Lower lobe of right lung (tissue), 2 donors: ENCODE measurements around the gene FRMPD2. TPM values are rescaled to one million over a fixed set of nuclear protein-coding genes. Genes with fewer than 3 reads are reported as not detected.

Source experiments
- ATAC-seq, 2 donors: fragments of 200-7000 bp; cut with Tn5 transposase; one replicate each; pipeline ENCODE4 v1.9.1; 2020 to 2022; ENCODE audit warnings: mild to moderate bottlenecking in 2 of 2, moderate library complexity in 2 of 2
- DNase-seq: peaks from one replicate; pipeline ENCODE4 v3.0.0-alpha.2; 2020
- H3K27ac ChIP-seq: fragments of 200-600 bp; one replicate; pipeline ENCODE4 v1.8.0; 2022
- H3K27me3 ChIP-seq: fragments of 200-600 bp; one replicate; pipeline ENCODE4 v1.8.0; 2022; ENCODE audit warnings: low read depth
- H3K36me3 ChIP-seq: fragments of 200-600 bp; one replicate; pipeline ENCODE4 v1.8.0; 2022; ENCODE audit warnings: mild to moderate bottlenecking
- H3K4me1 ChIP-seq: fragments of 200-600 bp; one replicate; pipeline ENCODE4 v1.8.0; 2022
- H3K4me3 ChIP-seq: fragments of 200-600 bp; one replicate; pipeline ENCODE4 v1.8.0; 2022; ENCODE audit warnings: mild to moderate bottlenecking
- H3K9me3 ChIP-seq: fragments of 200-600 bp; one replicate; pipeline ENCODE4 v1.8.0; 2022
- intact Hi-C: fragments of 100-400 bp; cut with DNase I; formaldehyde crosslinking; loops from one replicate; pipeline ENCODE4 v1.11.0; 2022
- total RNA-seq: library from RNA; stranded (reverse); fragmentation: NEBNext Ultra II Directional; extraction: Animal tissue kit (Norgen Biotek cat#: 25700); gene quantifications from one replicate; pipeline ENCODE4 v1.2.1, GENCODE V29; 2021
- TF ChIP-seq, protein P1 (sequence below): fragments of 200-600 bp; IDR thresholded peaks from one replicate; pipeline ENCODE4 v1.8.0; 2022; ENCODE audit warnings: antibody characterized with exemption, mild to moderate bottlenecking
- donor health status: DM: no; HTN: yes; CAD: no; lungs with severe emphysema.

The FRMPD2 gene
- total RNA-seq, 1 donor from 2014 or later: 5.3 TPM

- H3K4me3 ChIP-seq: no peak overlapping the region
- intact Hi-C loops: no loop called here
- H3K36me3 ChIP-seq: no peaks in the 10 kb centered on the region
- peaks cover 4% of the 10 kb centered on the region for H3K27me3 ChIP-seq
- DNase-seq: no peak
- H3K27ac ChIP-seq: no peak overlapping the region
- TF ChIP-seq, protein P1, sequence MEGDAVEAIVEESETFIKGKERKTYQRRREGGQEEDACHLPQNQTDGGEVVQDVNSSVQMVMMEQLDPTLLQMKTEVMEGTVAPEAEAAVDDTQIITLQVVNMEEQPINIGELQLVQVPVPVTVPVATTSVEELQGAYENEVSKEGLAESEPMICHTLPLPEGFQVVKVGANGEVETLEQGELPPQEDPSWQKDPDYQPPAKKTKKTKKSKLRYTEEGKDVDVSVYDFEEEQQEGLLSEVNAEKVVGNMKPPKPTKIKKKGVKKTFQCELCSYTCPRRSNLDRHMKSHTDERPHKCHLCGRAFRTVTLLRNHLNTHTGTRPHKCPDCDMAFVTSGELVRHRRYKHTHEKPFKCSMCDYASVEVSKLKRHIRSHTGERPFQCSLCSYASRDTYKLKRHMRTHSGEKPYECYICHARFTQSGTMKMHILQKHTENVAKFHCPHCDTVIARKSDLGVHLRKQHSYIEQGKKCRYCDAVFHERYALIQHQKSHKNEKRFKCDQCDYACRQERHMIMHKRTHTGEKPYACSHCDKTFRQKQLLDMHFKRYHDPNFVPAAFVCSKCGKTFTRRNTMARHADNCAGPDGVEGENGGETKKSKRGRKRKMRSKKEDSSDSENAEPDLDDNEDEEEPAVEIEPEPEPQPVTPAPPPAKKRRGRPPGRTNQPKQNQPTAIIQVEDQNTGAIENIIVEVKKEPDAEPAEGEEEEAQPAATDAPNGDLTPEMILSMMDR: no peak
- ATAC-seq: no peak
- H3K9me3 ChIP-seq: no peaks in the 10 kb centered on the region
- H3K4me1 ChIP-seq: peaks cover 7% of the 10 kb centered on the region
These were observed 14.2 kb upstream of the FRMPD2 start for GRCh38 chr10:48288661-48289060.

- TF ChIP-seq, protein P1: no peak
- no peak for DNase-seq
- ATAC-seq: peak; percentile 25 to 47
- no peaks in the 10 kb centered on the region for H3K9me3 ChIP-seq
- H3K27me3 ChIP-seq: peaks cover 4% of the 10 kb centered on the region
- H3K36me3 ChIP-seq: no peaks in the 10 kb centered on the region
- no peak overlapping the region for H3K27ac ChIP-seq
- H3K4me3 ChIP-seq: no peak overlapping the region
- intact Hi-C loops: no loop called here
- H3K4me1 ChIP-seq: peaks cover 7% of the 10 kb centered on the region
These were observed 13.2 kb upstream of the FRMPD2 start for GRCh38 chr10:48287417-48288391.

DNA sequence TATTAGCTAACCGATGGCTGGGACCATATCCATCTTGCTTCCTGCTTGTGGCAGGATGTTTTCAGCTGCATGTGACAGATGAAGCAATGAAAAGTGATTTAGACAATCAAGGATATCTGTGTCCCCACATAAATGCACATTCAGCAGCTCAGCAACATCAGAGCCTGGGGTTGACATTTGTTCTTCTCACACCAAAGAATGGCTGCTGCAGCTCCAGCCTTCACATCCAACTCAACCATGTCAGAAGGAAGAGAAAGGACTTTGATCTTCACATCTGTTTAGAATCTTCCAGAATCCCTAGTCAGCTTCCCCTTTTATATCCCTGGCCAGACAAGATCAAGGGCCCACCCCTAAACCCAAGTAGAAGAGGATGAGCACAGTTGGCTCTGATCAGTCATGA is 11.9 kb upstream of the FRMPD2 start:
- no peak overlapping the region for H3K4me3 ChIP-seq
- no peak overlapping the region for H3K27ac ChIP-seq
- H3K9me3 ChIP-seq: peaks cover 3% of the 10 kb centered on the region
- no peak for ATAC-seq
- DNase-seq: no peak
- H3K27me3 ChIP-seq: peaks cover 4% of the 10 kb centered on the region
- no peaks in the 10 kb centered on the region for H3K36me3 ChIP-seq
- H3K4me1 ChIP-seq: peaks cover 7% of the 10 kb centered on the region
- TF ChIP-seq, protein P1: no peak
- intact Hi-C loops: no loop called here

DNA sequence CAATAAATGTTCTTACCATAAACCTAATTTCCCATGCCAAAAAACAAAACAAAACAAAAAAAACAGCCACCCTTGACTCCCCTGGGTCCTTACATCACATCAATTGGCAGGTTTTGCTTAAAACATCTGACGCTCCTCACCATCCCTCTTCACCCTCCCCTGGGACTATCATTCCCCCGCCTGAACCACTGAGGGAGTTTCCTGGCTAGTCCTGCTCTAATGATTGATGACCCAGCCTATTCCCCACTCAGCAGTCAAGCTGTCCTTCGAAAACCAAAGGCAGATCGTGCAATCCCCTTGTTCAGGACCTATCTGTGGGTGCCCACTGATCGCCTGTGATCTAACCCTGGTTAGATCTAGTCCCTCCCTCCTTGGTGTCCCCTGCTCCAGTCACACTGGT is 11.2 kb upstream of the FRMPD2 start:
- intact Hi-C loops: no loop called here
- TF ChIP-seq, protein P1: no peak
- Histone ChIP-seq H3K27me3 (peaks cover 4% of the 10 kb centered on the region), H3K36me3 (no peaks in the 10 kb centered on the region), H3K4me3 (no peak overlapping the region), H3K9me3 (peaks cover 3% of the 10 kb centered on the region), H3K4me1 (peaks cover 7% of the 10 kb centered on the region), H3K27ac (no peak overlapping the region)
- DNase-seq: no peak
- no peak for ATAC-seq

DNA sequence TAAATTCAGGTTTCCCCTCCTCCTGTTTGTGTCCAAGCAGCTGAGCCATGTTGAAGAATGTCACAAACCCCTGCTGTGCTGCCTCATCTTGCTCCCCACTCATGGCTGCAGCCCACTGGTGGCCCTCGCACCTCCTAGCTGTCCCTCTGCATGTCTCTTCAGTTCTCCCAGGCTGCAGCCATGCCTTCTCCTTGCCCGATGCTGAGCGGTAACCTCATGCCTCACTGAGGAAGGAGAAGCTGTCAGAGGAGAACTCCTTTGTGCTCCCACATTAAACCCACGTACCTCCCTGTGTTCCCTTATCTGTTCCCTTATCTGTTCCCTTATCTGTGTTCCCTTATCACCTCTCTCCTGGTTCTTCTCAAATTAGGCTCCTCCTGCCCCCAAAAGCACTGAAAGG is 10.3 kb upstream of the FRMPD2 start:
- Histone ChIP-seq H3K9me3 (peaks cover 3% of the 10 kb centered on the region), H3K4me1 (peaks cover 5% of the 10 kb centered on the region), H3K36me3 (no peaks in the 10 kb centered on the region), H3K27ac (no peak overlapping the region), H3K4me3 (no peak overlapping the region), H3K27me3 (peaks cover 4% of the 10 kb centered on the region)
- DNase-seq: no peak
- no peak for ATAC-seq
- intact Hi-C loops: no loop called here
- TF ChIP-seq, protein P1: no peak
